Transverse colon (tissue), 4 donors: ENCODE results near the gene IL1RAPL1. TPM values are rescaled to one million over a fixed set of nuclear protein-coding genes. Genes with fewer than 3 reads are reported as not detected.
"Not testable (repeated sequence)": the region's sequence is repeated elsewhere in the genome, so short reads cannot be mapped to it uniquely, and the experiment has no call there.

Source experiments
- DNase-seq: peaks from one replicate; pipeline ENCODE4 v3.0.0-alpha.2; 2019
- H3K27ac ChIP-seq, 4 donors: fragments of 200-600 bp; sonication (generic); 2 replicates each; pipeline ENCODE4 v1.5.1; 2016 to 2018; ENCODE audit warnings: inconsistent platforms in 4 of 4
- H3K27me3 ChIP-seq: fragments of 200-600 bp; sonication (generic); 2 replicates; pipeline ENCODE4 v1.5.1; 2017; ENCODE audit warnings: inconsistent platforms
- H3K36me3 ChIP-seq, 4 donors: fragments of 200-600 bp; sonication (generic); 2 replicates each; pipeline ENCODE4 v1.5.1; 2017 to 2019; ENCODE audit warnings: inconsistent platforms in 4 of 4
- H3K4me1 ChIP-seq, 4 donors: fragments of 200-600 bp; sonication (generic); 2 replicates each; pipeline ENCODE4 v1.5.1; 2017 to 2020; ENCODE audit warnings: inconsistent platforms in 4 of 4
- H3K4me3 ChIP-seq, 4 donors: fragments of 200-600 bp; sonication (generic); 1 replicate in 1 of 4; 2 replicates in 3 of 4; pipeline versions ENCODE4 v1.5.1 to v1.6.1; 2017 to 2019; ENCODE audit warnings: inconsistent platforms in 4 of 4
- H3K9me3 ChIP-seq, 2 donors: fragments of 200-600 bp; sonication (generic); 2 replicates each; pipeline ENCODE4 v1.5.1; 2017 to 2019; ENCODE audit warnings: inconsistent platforms in 2 of 2
- CTCF ChIP-seq, 5 experiments: fragments of 200-600 bp in 3 of 5; fragments of 450-650 bp in 2 of 5; sonication (generic) in 3 of 5; IDR thresholded peaks; 1 replicate in 2 of 5; 2 replicates in 3 of 5; pipeline ENCODE4 v1.5.1; 2016 to 2017; ENCODE audit warnings: antibody characterized with exemption in 5 of 5, inconsistent platforms in 3 of 5, mild to moderate bottlenecking in 2 of 5, moderate library complexity in 1 of 5
- EP300 ChIP-seq: sonication (generic); formaldehyde crosslinking; IDR thresholded peaks from one replicate; pipeline ENCODE4 v1.6.1; 2017; ENCODE audit warnings: antibody characterized with exemption, low read depth
- POLR2A ChIP-seq: fragments of 450-650 bp; IDR thresholded peaks from one replicate; pipeline ENCODE4 v1.6.1; 2016; ENCODE audit warnings: antibody characterized with exemption, mild to moderate bottlenecking, moderate library complexity
- POLR2AphosphoS5 ChIP-seq, 3 donors: sonication (generic); formaldehyde crosslinking; IDR thresholded peaks; one replicate each; pipeline ENCODE4 v1.6.1; 2016; ENCODE audit warnings: antibody characterized with exemption in 3 of 3
- WGBS, 2 donors: methylation state at CpG; one replicate each; pipeline ENCODE4 v1.1.5; 2018; ENCODE audit warnings: low coverage in 1 of 2; 5-methylcytosine and 5-hydroxymethylcytosine counted together
- in situ Hi-C, 4 donors: fragments of 200-750 bp; cut with MboI; loops; one replicate each; pipeline versions ENCODE4 v1.15.0 to v1.15.1; 2017; ENCODE audit warnings: low sequenced_read_pairs in 3 of 4, low pct_ligation_motif_present in 1 of 4, low pct_unique_long_range_greater_than_20kb in 1 of 4
- intact Hi-C: fragments of 100-400 bp; cut with DNase I; formaldehyde crosslinking; loops from one replicate; pipeline ENCODE4 v1.15.1; 2023; ENCODE audit warnings: low total_unique reads
- total RNA-seq, 4 donors: library from RNA; depleted of rRNA; stranded (reverse); fragments of >200 nt; gene quantifications; one replicate each; pipeline ENCODE4 v1.1.0, GENCODE V29; 2016

Gene IL1RAPL1
- total RNA-seq, 4 donors from 2014 or later: 0.14 to 0.32 (median 0.20) TPM; not detected in 1

- in situ Hi-C loops (no loop called here), intact Hi-C loops (no loop called here)
- Histone ChIP-seq H3K27ac (no peak overlapping the region), H3K27me3 (no peaks in the 10 kb centered on the region), H3K4me1 (no peaks in the 10 kb centered on the region), H3K9me3 (no peaks in the 10 kb centered on the region), H3K36me3 (no peaks in the 10 kb centered on the region), H3K4me3 (no peak overlapping the region)
- no peak for DNase-seq
- TF ChIP-seq CTCF (IDR thresholded peaks at IDR 0.05): no peak
- no peak for TF ChIP-seq POLR2AphosphoS5 (IDR thresholded peaks at IDR 0.05)
- TF ChIP-seq POLR2A: no peak
- TF ChIP-seq EP300: no peak
These were observed 761.0 kb downstream of the IL1RAPL1 start for GRCh38 chrX:29348288-29348687.

- intact Hi-C loops (no loop called here), in situ Hi-C loops (no loop called here)
- no peaks in the 10 kb centered on the region for H3K27me3 ChIP-seq
- no peak for DNase-seq
- no peak overlapping the region for H3K27ac ChIP-seq
- H3K4me3 ChIP-seq: no peak overlapping the region
- no peaks in the 10 kb centered on the region for H3K9me3 ChIP-seq
- H3K4me1 ChIP-seq: no peaks in the 10 kb centered on the region
- 78 to 84% methylated on average over 1 of the region's 1 CpG for WGBS, 2 donors
- TF ChIP-seq POLR2A (no peak), POLR2AphosphoS5 (IDR thresholded peaks at IDR 0.05) (no peak)
- no peaks in the 10 kb centered on the region for H3K36me3 ChIP-seq
These were observed 772.0 kb downstream of the IL1RAPL1 start for GRCh38 chrX:29359276-29359675.

GRCh38 chrX:29374765-29375164 is 787.5 kb downstream of the IL1RAPL1 start:
- H3K27me3 ChIP-seq, H3K27ac ChIP-seq, intact Hi-C loops, H3K4me3 ChIP-seq, H3K9me3 ChIP-seq, DNase-seq, H3K36me3 ChIP-seq, H3K4me1 ChIP-seq, in situ Hi-C loops: not testable (repeated sequence)

- WGBS, 2 donors: 57 to 63% methylated on average over 1 of the region's 1 CpG
- TF ChIP-seq POLR2AphosphoS5 (IDR thresholded peaks at IDR 0.05) (no peak), EP300 (no peak), CTCF (IDR thresholded peaks at IDR 0.05) (no peak), POLR2A (no peak)
- in situ Hi-C loops (no loop called here), intact Hi-C loops (no loop called here)
- H3K36me3 ChIP-seq: no peaks in the 10 kb centered on the region
- no peak overlapping the region for H3K27ac ChIP-seq
- no peaks in the 10 kb centered on the region for H3K27me3 ChIP-seq
- DNase-seq: no peak
- no peaks in the 10 kb centered on the region for H3K9me3 ChIP-seq
- no peaks in the 10 kb centered on the region for H3K4me1 ChIP-seq
- no peak overlapping the region for H3K4me3 ChIP-seq
These were observed 789.3 kb downstream of the IL1RAPL1 start for GRCh38 chrX:29376584-29376983.

- Histone ChIP-seq H3K4me3 (no peak overlapping the region), H3K27ac (no peak overlapping the region), H3K36me3 (no peaks in the 10 kb centered on the region), H3K27me3 (no peaks in the 10 kb centered on the region), H3K4me1 (no peaks in the 10 kb centered on the region), H3K9me3 (no peaks in the 10 kb centered on the region)
- no peak for TF ChIP-seq CTCF (IDR thresholded peaks at IDR 0.05)
- no peak for TF ChIP-seq POLR2AphosphoS5 (IDR thresholded peaks at IDR 0.05)
- in situ Hi-C loops: no loop called here
- DNase-seq: no peak
- intact Hi-C loops: no loop called here
These were observed 795.6 kb downstream of the IL1RAPL1 start for GRCh38 chrX:29382811-29383210.
